Keratinocyte (primary cell): ENCODE measurements around the gene MAP4K3. TPM values are rescaled to one million over a fixed set of nuclear protein-coding genes. Genes with fewer than 3 reads are reported as not detected.

Experiments used
- DNase-seq: peaks from one replicate; pipeline ENCODE4 v3.0.0-alpha.2; 2011; ENCODE audit warnings: low read depth, missing footprints, low spot score
- FAIRE-seq: peaks from 2 replicates; lab custom pipeline; 2011; peaks lifted over from hg19 to GRCh38; lab: Jason Lieb, UNC
- H2AFZ ChIP-seq: 2 replicates; pipeline ENCODE4 v1.6.0; 2012; ENCODE audit warnings: low read length, control low read depth, inconsistent platforms; ENCODE audit not compliant: control insufficient read depth
- H3K27ac ChIP-seq: 2 replicates; pipeline ENCODE4 v1.5.1; 2011; ENCODE audit warnings: low read length; ENCODE audit not compliant: control insufficient read depth, insufficient read depth
- H3K27me3 ChIP-seq: 3 replicates; pipeline ENCODE4 v1.6.0; 2011; ENCODE audit warnings: low read length; ENCODE audit not compliant: control insufficient read depth, insufficient read depth; ENCODE audit errors: extremely low read depth
- H3K36me3 ChIP-seq, 2 experiments: 2 replicates in 1 of 2; 3 replicates in 1 of 2; pipeline ENCODE4 v1.5.1; 2011; ENCODE audit warnings: low read length in 2 of 2, mild to moderate bottlenecking in 1 of 2; ENCODE audit not compliant: control insufficient read depth in 2 of 2, insufficient read depth in 2 of 2; ENCODE audit errors: extremely low read depth in 1 of 2
- H3K4me1 ChIP-seq: 3 replicates; pipeline ENCODE4 v1.5.1; 2011; ENCODE audit warnings: low read length; ENCODE audit not compliant: control insufficient read depth, insufficient read depth; ENCODE audit errors: extremely low read depth
- H3K4me2 ChIP-seq: 3 replicates; pipeline ENCODE4 v1.6.0; 2011; ENCODE audit warnings: low read depth, low read length; ENCODE audit not compliant: control insufficient read depth, insufficient read depth; ENCODE audit errors: extremely low read depth
- H3K4me3 ChIP-seq, 3 experiments: fragments of 200-600 bp in 1 of 3; sonication (generic) in 1 of 3; 2 replicates in 2 of 3; 3 replicates in 1 of 3; pipeline ENCODE4 v1.5.1; 2011 to 2016; ENCODE audit warnings: low read length in 3 of 3, mild to moderate bottlenecking in 3 of 3, control low read depth in 2 of 3, inconsistent platforms in 1 of 3, low read depth in 1 of 3, mixed read lengths in 1 of 3, mixed run types in 1 of 3, moderate library complexity in 1 of 3; ENCODE audit not compliant: control insufficient read depth in 2 of 3, insufficient read depth in 2 of 3; ENCODE audit errors: extremely low read depth in 1 of 3
- H3K79me2 ChIP-seq: 2 replicates; pipeline ENCODE4 v1.6.0; 2012; ENCODE audit warnings: low read length; ENCODE audit not compliant: control insufficient read depth, insufficient read depth
- H3K9ac ChIP-seq: 3 replicates; pipeline ENCODE4 v1.6.0; 2011; ENCODE audit warnings: low read length; ENCODE audit not compliant: control insufficient read depth, insufficient read depth; ENCODE audit errors: extremely low read depth
- H3K9me1 ChIP-seq: 3 replicates; pipeline ENCODE4 v1.6.0; 2011; ENCODE audit warnings: low read length; ENCODE audit not compliant: control insufficient read depth, insufficient read depth; ENCODE audit errors: extremely low read depth
- H3K9me3 ChIP-seq: 2 replicates; pipeline ENCODE4 v1.5.1; 2012; ENCODE audit warnings: low read depth, low read length; ENCODE audit not compliant: control insufficient read depth
- H4K20me1 ChIP-seq: 3 replicates; pipeline ENCODE4 v1.6.0; 2011; ENCODE audit warnings: low read length; ENCODE audit not compliant: control insufficient read depth, insufficient read depth; ENCODE audit errors: extremely low read depth
- CTCF ChIP-seq, 3 experiments: IDR thresholded peaks in 1 of 3; conservative IDR thresholded peaks in 1 of 3; optimal IDR thresholded peaks in 1 of 3; 2 replicates in 2 of 3; 3 replicates in 1 of 3; pipeline versions ENCODE3 to v1.5.1; 2011; ENCODE audit warnings: low read length in 3 of 3, mild to moderate bottlenecking in 3 of 3, moderate library complexity in 2 of 3, control low read depth in 1 of 3, inconsistent platforms in 1 of 3; ENCODE audit not compliant: insufficient read depth in 2 of 3; ENCODE audit errors: extremely low read depth in 1 of 3
- EZH2 ChIP-seq: IDR thresholded peaks from one replicate; pipeline ENCODE4 v1.6.1; 2012; ENCODE audit warnings: inconsistent platforms, mild to moderate bottlenecking, low read length, moderate library complexity
- dilution Hi-C: fragments of 300-500 bp; cut with MboI; formaldehyde crosslinking; loops from one replicate; pipeline ENCODE4 v1.7.0; 2020; ENCODE audit warnings: low sequenced_read_pairs; ENCODE audit not compliant: extremely low pct_ligation_motif_present
- polyA plus RNA-seq, 5 experiments: library from polyadenylated mRNA; depleted of rRNA in 3 of 5; stranded (reverse) in 3 of 5; stranded (forward) in 1 of 5; unstranded in 1 of 5; fragments of >200 nt; gene quantifications; 1 replicate in 1 of 5; 2 replicates in 3 of 5; 3 replicates in 1 of 5; pipeline versions ENCODE4 v1.2.1 to v1.2.3, GENCODE V29; 2011 to 2012; ENCODE audit warnings: missing spikeins in 2 of 5, low read depth in 1 of 5, low replicate concordance in 1 of 5

The MAP4K3 gene
- polyA plus RNA-seq, 1 donor (not counting 4 experiments of a cell fraction or from before 2014, with no cell fraction given): 19.4 TPM

DNA sequence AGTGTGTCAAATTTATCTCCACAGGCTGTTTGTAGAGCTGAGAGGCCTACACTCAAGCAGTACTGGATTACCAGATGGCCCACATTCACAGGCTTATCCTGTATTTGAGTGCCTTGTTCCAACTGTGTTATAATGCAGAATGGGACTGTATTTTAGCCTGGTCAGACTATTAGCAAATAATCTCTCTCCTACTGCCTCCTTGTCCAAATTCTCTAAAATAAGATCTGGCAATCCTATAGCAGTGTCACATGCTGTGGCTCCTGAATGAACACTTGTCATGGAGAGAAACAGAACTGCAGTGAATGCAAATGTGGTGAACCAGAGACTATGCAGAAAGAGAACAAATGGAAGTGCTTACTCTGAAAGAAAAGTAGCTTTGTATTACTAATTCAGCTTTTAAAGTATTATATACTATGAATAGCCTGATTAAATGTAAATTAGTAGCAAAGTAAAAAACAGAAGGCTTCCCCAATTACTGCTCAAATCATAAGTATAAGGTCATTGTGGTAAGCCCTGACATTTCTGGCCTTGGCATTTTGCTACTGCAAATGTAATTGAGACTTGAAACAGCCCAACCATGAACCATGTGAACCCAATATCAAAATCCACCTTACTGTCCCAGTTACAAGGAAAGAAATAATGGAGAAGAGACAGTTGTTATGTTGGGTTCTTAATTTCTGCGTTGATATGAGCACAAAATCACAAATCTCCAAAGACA is 80.0 kb downstream of the MAP4K3 start:
- H3K27ac ChIP-seq: no peak overlapping the region
- TF ChIP-seq EZH2: no peak
- TF ChIP-seq CTCF (optimal IDR thresholded peaks at IDR 0.05 in 1 of 3, IDR thresholded peaks at IDR 0.05 in 1 of 3, conservative IDR thresholded peaks at IDR 0.05 in 1 of 3; ENCODE audit: extremely low read depth in 1 of 3, insufficient read depth in 2 of 3, low read length in 3 of 3): no peak
- H2AFZ ChIP-seq: no peak overlapping the region
- peaks cover 14% of the 10 kb centered on the region for H3K9me3 ChIP-seq
- no peak overlapping the region for H3K4me3 ChIP-seq
- no peaks in the 10 kb centered on the region for H4K20me1 ChIP-seq
- DNase-seq (no peak), FAIRE-seq (no peak)
- dilution Hi-C loops: no loop called here
- H3K79me2 ChIP-seq: peaks cover 11% of the 10 kb centered on the region
- no peaks in the 10 kb centered on the region for H3K27me3 ChIP-seq
- H3K4me2 ChIP-seq: no peak overlapping the region
- H3K9me1 ChIP-seq: no peaks in the 10 kb centered on the region
- H3K36me3 ChIP-seq: no peaks in the 10 kb centered on the region
- H3K4me1 ChIP-seq: no peaks in the 10 kb centered on the region
- no peak overlapping the region for H3K9ac ChIP-seq

DNA sequence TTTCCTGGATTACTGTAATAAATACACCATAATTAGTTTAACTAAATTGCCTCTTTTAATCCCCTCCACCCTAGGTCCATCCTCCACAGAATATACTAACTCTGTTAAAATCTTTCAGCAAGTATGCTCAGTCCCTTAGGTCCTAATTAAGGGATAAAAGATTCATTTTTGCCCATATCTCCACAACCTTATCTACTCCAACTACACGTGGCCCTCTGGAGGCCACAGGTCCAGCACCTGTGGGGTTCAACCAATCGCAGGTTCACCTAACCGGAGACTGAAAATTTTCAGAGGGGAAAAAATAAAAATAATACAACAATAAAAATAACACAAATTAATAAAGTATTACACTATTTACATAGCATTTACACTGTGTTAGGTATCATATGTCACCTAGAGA is 86.4 kb downstream of the MAP4K3 start:
- no peak for TF ChIP-seq CTCF (optimal IDR thresholded peaks at IDR 0.05 in 1 of 3, IDR thresholded peaks at IDR 0.05 in 1 of 3, conservative IDR thresholded peaks at IDR 0.05 in 1 of 3; ENCODE audit: extremely low read depth in 1 of 3, insufficient read depth in 2 of 3, low read length in 3 of 3)
- no peak for TF ChIP-seq EZH2
- no peaks in the 10 kb centered on the region for H3K9me3 ChIP-seq
- no peaks in the 10 kb centered on the region for H3K79me2 ChIP-seq
- no peak overlapping the region for H3K4me3 ChIP-seq
- no peak overlapping the region for H3K27ac ChIP-seq
- no peak overlapping the region for H2AFZ ChIP-seq
- no peaks in the 10 kb centered on the region for H3K27me3 ChIP-seq
- H3K4me1 ChIP-seq: no peaks in the 10 kb centered on the region
- H4K20me1 ChIP-seq: no peaks in the 10 kb centered on the region
- FAIRE-seq (no peak), DNase-seq (no peak)
- dilution Hi-C loops: no loop called here
- no peak overlapping the region for H3K9ac ChIP-seq
- H3K36me3 ChIP-seq: no peaks in the 10 kb centered on the region
- H3K9me1 ChIP-seq: no peaks in the 10 kb centered on the region
- H3K4me2 ChIP-seq: no peak overlapping the region
